ENCODE results near the gene CUX1. TPM values are rescaled to one million over a fixed set of nuclear protein-coding genes. Genes with fewer than 3 reads are reported as not detected.
"Not testable (repeated sequence)": the region's sequence is repeated elsewhere in the genome, so short reads cannot be mapped to it uniquely, and the experiment has no call there.

Gene CUX1
- total RNA-seq, 1 donor, result 99.1 TPM

DNA sequence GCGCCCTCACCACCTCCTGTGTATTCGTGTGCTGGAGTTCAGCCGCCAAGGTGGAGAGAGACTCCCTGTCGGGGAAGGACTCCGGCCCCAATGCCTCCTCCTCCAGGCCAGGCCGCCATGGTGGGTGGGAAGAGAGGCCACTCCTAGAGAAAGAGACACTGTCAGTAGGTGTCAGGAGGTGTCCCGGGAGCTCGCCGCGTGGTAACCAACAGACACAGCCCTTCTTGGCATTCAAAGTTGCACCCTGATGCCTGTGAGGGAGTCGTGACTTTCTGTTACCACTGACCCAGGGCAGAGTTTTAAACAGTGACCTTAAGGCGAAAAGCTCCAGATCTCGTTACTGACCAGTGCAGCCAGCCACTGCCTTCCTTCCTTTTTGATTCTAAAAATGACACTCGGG lies 155.2 kb downstream of the CUX1 start:
- no peak for DNase-seq (ENCODE audit: low read depth in 2 of 3, low spot score in 2 of 3)

DNA sequence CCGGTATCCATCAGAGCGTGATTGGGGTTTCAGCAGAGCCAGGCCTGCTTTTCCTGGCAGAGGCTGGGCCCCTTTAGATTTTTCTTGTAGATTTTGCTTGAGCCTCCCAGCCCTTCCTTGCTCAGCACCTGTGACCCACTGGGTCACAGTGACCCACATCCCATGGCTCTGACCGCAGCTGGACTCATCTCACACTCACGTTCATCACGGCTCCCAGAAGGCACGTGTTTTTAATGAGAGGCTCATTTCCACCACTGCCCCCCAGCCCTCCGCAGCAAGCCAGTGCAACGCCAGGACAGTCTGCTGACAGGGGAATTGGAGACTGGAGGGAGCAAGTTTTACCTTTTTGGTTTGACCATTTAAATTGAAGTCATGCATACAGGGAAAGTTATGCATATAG lies 155.7 kb downstream of the CUX1 start:
- no peak for DNase-seq (ENCODE audit: low read depth in 2 of 3, low spot score in 2 of 3)

DNA sequence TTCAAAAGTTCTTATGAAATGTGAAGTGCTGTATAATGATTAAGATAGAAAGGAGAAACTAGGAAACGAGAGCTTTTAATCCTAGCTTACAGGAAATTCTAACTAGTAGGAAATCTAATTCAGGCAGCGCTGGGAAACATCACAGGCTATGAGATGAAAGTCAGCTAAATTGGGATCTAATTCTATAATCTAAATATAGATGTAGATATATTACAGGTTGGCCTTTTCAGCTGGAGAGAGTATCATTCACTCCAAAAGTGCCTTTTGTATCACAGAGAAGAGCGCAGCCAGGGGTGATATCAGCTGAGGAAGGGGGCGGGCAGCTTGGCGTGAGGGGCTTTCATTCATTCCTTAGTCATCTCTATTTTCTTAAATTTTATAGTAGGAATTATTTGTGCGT lies 157.0 kb downstream of the CUX1 start:
- DNase-seq (ENCODE audit: low read depth in 2 of 3, low spot score in 2 of 3), result no peak

DNA sequence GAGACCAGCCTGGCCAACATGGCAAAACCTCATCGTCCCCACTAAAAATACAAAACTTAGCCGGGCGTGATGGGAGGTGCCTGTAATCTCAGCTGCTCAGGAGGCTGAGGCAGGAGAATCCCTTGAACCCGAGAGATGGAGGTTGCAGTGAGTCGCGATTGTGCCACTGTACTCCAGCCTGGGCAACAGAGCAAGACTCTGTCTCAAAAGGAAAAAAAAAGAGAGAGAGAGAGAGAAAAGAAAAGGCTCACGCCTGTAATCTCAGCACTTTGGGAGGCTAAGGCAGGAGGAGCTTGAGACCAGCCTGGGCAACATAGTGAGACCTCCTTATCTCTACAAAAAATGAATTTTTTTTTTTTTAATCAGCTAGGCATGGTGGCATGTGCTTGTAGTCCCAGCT lies 157.6 kb downstream of the CUX1 start:
- no peak for DNase-seq (ENCODE audit: low read depth in 2 of 3, low spot score in 2 of 3)

DNA sequence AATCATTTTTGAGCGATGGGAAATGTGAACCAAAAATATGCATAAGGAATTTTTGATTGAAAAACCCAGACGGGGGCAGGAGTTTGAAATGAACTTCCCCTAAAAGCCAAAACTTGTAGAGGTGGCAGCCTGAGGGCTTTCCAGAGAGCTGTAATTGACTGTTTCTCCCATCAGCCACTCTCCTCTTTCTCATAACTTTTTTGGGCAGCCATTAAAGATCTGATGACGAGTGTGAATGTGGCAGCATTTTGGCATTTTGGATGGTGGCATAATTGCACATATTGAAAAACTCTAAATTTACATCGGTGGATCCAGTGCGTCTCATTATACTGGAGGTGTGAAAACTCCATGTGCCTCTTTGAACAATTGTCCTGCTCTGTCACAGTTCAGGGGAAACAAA lies 159.0 kb downstream of the CUX1 start:
- no peak for DNase-seq (ENCODE audit: low read depth in 2 of 3, low spot score in 2 of 3)

DNA sequence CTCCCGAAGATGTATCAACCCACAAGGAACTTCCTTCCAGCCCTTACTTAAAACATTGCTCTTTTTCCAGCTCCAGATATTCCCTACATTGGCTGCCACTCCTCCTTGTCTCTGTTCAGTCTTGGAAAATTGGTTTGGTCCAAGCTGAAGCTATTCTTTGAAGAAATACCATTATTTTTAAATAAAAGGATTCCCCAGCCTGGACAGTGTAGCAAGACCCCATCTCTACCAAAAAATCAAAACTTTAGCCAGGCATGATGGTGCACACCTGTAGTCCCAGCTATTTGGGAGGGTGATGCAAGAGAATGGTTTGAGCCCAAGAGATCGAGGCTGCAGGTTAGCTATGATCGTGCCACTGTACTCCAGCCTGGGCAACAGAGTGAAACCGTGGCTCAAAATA lies 159.8 kb downstream of the CUX1 start:
- no peak for DNase-seq (ENCODE audit: low read depth in 2 of 3, low spot score in 2 of 3)

DNA sequence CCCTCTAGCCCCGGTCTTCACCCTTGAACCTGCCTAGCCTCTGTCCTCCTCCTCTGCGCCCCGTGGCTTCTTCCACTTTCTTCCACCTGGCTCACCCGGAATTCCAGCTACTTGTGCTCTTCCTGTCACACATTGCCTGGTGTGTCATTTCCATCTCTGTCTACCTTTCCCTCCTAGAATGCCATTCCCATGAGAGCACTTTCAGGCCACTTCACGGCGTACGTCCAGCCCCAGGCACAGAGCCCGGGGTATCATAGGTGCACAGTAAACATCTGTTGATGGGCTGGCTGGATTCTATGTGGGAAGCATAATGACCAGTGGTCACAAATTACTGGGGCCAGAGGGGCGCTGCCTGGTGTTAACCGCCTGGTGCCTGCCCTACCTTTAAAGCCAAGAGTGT lies 161.3 kb downstream of the CUX1 start:
- no peak for DNase-seq (ENCODE audit: low read depth in 2 of 3, low spot score in 2 of 3)

DNA sequence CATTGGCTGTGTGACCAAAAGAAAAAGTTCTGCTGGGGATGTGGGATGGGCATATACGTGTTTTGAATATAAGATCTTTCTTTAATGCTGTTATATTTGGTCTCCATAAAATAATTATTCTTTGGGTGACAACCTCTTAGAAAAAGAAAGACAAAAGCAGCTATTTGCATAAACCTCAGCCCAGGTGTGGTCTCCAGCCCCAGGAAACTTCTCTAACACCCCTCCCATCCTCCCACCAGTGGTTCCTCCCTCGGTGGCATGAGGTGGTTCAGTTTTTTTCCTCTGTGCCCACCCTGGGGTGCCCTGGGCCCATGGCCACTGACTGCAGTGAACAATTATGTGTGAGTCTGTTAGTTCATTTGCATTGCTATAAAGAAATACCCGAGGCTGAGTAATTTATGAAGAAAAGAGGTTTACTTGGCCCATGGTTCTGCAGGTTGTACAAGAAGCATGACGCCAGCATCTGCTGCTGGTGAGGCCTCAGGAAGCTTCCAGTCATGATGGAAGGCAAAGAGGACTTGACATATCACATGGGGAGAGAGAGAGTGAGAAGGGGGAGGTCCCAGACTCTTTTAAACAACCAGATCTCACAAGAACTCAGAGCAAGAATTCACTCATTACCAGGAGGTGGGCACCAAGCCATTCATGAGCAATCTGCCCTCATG lies 165.9 kb downstream of the CUX1 start:
- no peak for DNase-seq (ENCODE audit: low read depth in 2 of 3, low spot score in 2 of 3)

DNA sequence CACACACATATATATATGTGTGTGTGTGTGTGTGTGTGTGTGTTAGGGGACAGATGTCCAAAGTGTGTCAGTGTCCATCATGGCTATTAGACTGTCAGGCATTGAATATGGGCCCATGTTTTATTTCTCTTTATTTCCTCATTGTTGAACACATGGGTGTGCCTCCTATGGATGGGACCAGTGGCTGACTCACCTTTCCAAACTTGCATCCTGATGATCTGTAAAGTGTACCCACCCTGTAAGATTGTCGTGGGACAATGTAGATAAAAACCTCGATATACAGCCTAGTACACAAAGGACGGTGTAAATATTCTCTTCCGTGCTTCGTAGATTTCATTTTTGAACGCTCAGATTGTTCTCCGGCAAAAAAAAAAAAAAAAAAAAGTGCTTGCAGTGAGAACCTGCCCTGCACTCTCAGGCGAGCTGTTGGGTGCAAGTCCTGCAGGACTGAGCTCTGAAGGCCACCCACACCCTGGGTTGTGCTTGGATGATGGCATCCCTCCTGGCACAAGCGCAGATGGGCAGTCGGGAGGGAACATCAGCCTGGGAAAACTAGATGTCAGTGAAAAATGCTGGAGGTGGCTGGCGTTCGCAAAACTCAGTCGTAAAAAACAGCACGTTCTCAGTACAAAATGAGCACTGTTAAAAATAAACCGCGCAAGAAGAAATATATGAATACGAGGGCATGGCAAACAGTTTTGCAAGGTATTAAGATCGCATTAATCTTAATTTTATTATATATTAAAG lies 166.9 kb downstream of the CUX1 start:
- DNase-seq (ENCODE audit: low read depth in 2 of 3, low spot score in 2 of 3), result no peak

DNA sequence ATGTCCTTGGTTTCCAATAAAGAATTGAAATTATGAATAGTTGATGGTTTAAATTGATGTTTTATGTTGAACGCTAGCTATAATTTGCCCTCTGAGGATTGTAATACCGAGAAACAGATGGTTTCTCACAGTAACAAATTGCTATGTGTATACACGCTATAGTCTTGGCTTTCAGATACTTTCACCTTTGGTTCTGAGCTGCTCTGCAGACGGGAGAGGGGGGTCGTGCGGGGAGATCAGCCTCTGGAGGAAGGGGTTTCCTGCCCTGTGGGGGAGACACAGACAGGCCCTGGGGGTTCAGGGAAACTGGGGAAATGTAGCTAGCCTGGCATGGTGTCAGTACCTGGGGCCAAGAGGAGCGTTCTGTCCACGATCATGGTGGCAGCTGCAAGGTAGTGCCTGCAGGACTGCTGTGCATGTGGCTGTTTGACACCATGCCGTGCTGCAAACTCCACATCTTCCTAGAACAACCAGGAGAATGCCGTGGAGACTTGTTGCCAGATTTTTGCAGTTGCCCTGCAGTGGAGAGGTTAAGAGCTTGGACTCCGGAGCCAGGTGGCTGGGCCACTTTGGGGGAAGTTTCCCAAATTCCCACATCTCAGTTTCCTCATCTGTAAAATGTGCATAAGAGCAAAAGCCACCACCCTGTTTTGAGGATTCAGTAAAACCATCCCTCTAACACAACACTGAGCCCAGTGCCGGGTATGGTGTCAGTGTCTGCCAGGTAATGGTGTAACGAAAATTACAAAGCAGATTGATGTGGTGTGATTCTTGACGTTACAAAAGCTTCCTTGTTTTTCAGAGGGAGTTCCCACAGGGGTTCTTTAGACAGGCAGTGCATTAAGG lies 167.9 kb downstream of the CUX1 start:
- DNase-seq (ENCODE audit: low read depth in 2 of 3, low spot score in 2 of 3), result no peak

DNA sequence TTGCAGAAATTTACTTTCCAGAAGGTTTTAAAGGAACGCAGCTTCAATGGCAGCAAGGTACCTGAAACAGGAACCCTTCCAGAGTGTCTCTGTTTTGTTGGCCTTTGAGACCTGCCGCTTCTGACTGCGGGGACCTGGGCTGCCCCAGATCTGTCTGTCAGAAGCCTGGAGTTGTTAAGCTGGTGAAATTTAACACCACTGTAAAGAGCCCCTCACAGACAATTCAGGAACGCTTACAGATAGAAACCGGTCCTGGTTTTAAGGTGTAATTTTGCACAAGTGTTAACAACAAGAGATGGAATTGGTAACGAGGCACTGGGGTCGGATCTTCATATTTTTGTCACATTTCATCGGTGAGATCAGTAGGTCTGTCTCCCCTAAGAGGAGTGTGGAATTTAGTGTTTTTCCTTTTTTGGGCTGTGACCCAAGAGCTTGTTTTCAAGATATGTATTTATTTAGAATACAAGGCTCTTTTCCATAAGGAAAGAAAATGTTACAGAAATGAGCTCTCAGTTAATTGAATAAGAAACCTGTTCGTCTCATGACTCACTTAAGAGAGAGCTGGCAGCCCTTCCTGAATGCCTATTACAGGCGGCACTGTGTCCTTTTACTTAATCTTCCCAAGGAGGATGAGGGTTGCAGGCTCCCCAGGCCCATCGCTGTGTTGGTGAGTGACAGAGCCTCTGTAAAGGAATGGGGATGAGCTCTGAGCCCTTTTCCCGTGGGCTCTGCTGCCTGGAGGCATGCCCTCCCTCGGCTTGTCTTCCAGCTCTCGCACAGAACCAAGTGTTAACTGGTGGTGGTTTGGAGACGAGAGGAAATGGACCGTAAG lies 168.7 kb downstream of the CUX1 start:
- no peak for DNase-seq (ENCODE audit: low read depth in 2 of 3, low spot score in 2 of 3)

DNA sequence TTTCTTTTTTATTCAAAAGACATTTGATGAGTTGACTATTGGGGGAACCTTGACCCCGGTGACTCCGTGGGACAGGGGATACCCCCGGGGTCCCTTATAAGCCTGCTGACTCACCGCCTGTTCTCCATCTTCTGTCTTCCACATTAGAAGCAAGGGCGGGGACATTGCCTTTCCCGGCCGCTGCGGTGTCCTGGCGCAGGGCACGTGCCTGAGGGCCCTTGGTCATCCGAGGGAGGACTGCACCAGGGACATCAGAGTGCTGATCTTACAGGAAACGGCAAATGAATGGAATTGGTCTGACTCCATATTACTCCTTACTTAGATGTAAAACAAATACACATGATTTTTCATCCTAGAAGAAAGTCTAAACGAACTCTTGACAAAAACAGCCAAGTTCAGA lies 170.1 kb downstream of the CUX1 start:
- DNase-seq (ENCODE audit: low read depth in 2 of 3, low spot score in 2 of 3), result no peak

DNA sequence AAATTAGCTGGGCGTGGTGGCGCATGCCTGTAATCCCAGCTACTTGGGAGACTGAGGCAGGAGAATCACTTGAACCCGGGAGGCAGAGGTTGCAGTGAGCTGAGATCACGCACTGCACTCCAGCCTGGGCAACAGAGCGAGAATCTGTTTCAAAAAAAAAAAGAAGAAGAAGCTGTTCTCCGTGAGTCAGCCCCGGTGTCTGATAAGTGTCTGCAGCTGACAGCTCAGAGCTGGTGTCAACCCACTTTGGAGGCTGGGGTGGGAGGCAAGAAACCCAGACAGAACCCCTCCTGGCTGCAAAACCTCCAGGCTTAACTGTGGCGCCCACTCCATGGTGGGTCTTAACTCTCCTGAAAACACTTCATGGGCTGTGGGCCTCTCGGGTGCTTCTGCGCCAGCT lies 170.6 kb downstream of the CUX1 start:
- DNase-seq (ENCODE audit: low read depth in 2 of 3, low spot score in 2 of 3), result not testable (repeated sequence)

DNA sequence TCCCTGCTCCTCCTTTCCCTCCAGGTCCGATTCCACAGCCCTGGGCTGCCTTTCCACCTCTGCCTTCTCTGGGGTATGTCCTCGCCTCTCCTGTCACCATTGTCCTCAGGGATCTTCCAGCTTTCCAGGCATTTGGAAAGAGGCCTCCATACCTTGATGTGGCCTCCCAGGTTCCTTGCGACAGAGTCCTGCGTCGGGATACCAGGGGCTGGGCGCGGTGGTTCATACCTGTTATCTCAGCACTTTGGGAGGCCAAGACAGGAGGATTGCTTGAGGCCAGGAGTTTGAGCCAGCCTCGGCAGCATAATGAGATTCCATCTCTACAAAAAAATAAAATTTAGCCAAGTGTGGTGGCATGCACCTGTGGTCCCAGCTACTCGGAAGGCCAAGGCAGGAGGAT lies 171.1 kb downstream of the CUX1 start:
- DNase-seq (ENCODE audit: low read depth in 2 of 3, low spot score in 2 of 3), result no peak

DNA sequence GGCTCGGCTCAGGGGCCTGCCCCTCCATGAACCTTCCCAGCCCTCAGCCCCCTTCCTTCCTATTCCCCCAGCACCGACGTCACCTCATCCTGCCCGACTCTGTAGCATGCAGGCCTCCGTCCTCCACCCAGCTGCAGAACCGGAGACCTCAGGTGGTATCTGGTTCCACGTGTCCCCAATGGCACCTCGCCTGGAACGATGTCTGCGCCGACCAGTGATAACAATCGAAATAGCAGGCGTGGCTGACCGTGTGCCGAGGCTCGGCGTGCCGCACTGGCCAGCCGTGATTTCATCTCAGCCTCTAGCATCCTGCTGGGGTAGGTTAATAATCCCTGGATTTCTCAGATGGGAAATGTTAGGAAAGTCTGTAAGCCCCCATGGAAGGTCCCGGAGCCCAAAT lies 171.7 kb downstream of the CUX1 start:
- DNase-seq (ENCODE audit: low read depth in 2 of 3, low spot score in 2 of 3), result no peak

DNA sequence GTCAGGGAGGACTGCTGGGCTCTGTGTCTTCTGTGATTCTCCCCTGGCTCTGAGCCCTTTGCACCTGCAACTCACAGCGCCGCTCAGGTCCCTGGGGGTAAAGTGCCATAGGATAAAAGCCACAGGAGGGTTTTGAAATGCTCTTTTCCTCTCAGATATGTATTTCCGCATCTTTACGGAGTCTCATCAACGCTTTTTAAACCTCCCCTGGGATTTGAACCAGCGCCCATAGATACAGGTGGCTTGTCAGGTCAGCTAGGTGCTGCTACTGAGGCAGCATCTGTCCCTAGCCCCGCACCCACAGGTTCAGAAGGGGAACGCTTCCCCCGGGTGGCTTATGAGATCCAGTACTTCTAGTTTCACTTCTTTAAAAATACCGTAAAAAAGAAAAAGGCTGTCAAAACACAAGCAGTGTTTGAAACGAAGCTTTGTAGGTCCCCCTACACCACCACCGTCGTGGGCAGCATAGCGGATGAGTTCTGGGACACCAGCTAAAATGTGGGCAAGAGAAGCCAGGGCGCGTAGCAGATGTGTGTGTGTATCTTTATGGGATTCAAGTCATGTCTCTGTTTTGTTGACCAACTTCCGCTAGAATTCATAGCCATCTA lies 173.5 kb downstream of the CUX1 start:
- DNase-seq (ENCODE audit: low read depth in 2 of 3, low spot score in 2 of 3), result peak in 1 of 3 donors; percentile 59

DNA sequence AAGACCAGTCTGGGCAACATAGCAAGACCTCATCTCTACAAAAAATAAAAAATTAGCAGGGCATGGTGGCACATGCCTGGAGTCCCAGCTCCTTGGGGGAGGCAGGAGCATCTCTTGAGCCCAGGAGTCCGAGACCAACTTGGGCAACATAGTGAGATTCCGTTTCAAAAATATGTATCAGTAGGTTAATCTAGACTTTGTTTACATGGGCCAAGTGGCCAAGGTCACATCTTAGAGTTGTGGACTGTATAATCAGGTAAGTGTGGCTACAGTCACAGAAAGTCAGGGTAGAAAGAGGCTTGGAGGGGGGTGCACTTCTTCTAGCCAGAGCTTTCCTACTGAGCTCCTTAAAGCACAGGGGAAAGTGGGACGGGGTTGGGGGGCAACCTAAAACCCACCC lies 174.4 kb downstream of the CUX1 start:
- no peak for DNase-seq (ENCODE audit: low read depth in 2 of 3, low spot score in 2 of 3)

DNA sequence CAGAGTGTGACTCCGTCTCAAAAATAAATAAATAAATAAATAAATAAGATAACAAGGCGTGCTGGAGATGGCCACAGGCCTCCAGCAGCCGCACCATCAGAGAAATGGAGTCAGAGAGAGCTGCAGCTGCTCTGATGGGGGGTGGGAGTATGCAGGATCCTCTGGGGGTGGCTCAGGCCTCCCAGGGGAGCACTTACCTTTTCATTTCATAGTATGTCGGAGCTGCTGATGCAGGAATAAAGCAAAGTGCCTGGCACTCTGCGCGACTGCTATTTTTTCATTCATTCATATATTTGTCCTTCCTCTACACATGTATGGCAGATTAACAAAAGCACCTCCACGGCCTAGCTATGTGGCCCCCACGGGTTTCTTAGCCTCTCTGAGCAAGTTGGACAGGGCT lies 175.9 kb downstream of the CUX1 start:
- DNase-seq (ENCODE audit: low read depth in 2 of 3, low spot score in 2 of 3), result no peak

DNA sequence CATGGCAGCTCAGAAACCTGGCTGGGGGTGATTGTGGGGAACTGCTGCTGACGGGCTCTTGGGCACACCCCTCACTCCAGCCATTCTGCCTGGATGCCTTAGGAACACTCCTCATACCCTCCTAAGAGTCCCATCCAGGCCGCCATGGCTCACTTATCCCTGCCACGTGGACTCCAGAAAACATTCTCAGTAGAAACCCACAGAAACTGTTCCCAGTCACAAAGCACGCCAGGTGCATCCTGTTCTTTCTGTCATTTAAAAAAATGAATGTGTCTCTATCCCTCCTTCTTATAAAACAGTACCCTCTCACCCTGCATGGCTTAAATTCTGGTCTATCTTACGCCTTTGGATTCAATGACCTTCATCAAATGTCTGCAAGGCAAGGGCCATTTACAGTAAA lies 177.7 kb downstream of the CUX1 start:
- DNase-seq (ENCODE audit: low read depth in 2 of 3, low spot score in 2 of 3), result peak in 2 of 3 donors; percentile 46 to 67

DNA sequence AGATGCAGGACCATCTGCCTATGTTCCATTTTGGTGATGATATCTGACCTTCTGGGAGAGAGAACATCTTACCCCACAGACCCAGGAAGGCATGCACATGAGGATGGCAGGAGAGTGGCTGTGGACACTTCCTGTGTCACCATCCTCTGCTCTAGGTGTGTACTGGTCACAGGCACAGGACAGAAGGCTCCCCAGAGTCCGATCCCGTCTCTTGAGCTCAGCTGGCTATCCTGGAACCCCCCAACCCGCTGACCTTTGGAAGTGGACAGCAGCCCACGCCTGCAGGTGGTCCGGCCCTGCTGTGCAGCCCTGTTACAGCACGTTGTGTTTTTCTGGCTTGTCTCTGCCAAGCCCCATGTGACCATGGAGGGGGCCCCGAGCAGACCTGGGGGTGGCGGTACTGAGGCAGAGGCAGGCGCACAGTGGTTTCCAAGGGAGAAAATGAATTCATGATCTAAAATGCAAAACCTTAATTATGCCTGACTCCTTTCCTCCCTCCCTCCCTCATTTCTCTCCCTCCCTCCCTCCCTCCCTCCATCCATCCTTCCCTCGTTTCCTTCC lies 178.8 kb downstream of the CUX1 start:
- DNase-seq (ENCODE audit: low read depth in 2 of 3, low spot score in 2 of 3), result peak in 1 of 3 donors; percentile 15
